NAMALWA (cell line): ENCODE data around the gene DENND2D.

Experiments
- DNase-seq: peaks from one replicate; pipeline ENCODE4 v3.0.0-alpha.2; 2015; ENCODE audit warnings: low spot score

The DENND2D gene

DNA sequence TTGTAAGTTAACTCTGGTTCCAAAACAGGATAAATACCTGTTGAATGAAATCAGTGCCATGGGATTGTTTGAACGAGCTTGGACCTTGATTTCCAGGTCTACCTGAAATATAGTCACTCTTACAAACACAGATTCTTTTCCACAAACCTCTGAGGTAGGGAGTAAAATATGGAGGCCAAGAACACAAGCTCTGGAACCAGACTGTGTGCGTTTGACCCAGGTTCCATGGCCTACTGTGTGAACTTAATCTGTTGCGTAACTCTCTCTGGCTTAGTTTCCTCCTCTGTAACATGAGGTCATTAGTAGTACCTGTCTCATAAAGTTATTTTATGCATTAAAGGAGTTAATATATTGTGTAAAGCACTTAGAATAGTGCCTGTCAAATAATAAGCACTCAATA is 25.1 kb downstream of the DENND2D start:
- DNase-seq: no peak

DNA sequence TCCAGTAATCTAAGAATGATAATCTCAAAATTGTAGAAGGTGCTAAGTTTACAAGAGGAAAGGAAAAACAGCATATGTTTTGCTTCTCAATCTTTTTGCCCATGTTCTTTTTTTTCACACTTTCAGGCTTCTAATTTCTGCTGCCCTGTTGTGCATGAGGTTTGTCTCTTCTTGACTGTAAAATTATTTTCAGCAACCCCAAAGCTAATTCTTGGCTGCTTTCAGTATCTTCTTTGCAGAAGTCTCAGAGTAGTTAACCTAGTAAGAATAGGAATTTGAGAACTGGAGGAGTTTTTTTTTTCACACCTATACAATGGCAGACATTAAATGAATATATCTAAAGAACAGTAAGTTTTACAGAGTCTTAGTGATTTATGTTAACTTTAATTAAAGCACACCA is 26.4 kb downstream of the DENND2D start:
- DNase-seq: no peak

DNA sequence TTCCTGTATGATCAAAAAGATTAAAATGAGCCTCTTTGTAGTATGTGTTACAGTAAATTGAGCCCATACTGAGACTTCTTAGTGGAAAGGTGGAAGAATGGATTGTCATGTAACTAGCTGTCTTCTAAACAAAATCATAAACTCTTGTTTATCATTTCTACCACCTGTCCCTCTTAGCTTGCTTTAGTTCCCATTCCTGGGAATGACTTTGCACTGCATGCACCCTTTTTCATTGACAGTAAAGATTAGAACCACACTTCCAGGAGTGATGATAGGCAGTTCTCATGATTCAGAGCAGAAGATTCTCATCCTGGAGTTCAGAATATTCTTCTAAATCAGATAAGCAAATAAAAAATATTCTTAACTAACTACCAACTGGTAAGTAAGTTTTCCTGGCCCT is 28.0 kb downstream of the DENND2D start:
- DNase-seq: no peak

DNA sequence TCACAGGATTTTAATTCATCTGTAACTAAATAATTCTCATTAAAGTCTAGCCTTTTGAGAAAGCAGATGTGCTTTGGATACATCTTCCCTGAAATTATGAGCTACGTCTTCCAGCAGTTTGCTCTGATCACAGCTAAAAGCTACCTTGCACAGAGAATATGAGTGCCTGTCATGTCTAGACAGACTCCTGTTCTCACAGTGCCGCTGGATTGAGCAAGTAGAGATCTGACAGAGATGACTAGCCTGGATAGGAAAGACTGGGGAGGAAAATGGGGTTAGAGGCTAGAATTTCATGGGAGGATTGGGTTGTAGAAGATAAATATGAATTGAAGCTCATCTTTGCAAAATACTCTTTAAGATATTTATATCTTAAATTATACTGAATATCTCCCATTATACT is 36.3 kb downstream of the DENND2D start:
- no peak for DNase-seq

DNA sequence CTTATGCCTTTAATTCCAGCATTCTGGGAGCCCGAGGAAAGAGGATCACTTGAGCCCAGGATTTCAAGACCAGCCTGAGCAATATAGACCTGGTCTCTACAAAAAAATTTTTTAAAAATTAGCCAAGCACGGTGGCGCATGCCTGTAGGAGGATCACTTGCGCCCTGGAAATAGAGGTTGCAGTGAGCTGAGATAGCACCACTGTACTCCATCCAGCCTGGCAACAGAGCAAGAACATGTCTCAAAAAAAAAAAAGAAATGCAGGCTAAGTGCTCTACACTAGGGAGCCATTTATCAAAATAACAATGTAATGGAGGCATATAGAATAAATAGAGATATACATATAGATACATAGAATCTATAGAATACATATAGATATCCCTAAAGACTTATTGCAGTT is 37.1 kb downstream of the DENND2D start:
- DNase-seq: no peak

DNA sequence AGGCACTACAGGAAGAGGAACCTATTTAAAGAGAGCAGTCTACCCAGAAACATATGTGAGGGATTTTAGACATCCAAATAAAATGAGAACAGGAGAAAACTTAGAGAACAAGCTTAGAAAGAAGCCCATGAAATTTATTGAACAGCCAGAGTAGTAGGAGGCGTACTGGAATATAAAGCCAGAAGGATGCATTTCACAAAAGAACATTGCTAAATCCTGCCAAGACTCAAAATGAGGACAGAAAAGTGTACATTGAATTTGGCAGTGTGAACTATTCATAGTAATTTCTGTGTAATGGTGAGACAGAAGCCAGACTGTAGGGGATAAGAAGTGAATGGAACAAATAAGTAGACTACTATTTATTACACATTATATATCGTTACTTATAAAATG is 38.0 kb downstream of the DENND2D start:
- no peak for DNase-seq

DNA sequence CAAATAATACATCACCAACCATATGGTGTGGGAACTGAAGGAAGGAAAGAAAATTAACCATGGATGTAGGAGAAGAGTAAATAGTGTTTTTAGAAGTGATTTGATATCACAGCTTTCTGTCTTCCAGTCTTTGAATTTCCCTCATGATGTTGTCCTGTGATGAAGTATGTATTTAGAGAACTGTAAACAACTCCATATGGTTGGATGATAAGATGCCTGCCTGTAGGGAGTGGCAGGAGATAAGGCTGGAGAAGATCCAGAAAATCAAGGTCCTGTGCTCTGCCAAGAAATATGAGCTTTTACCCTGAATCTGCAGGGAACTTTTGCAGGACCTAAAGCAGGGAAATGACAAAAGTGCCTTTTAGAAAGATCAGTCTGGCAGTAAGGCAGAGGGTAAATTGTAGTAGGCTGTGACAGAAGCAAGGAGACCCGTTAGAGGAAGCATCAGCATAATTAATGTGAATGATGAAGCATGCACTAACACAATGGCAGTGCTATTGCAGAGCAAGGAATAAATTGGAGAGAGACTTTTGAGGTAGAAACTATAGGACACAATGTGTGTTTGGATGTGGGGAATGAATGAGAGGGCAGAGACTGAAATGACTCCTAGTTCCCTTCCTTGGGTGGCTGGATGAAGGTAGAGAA is 38.5 kb downstream of the DENND2D start:
- DNase-seq: no peak

DNA sequence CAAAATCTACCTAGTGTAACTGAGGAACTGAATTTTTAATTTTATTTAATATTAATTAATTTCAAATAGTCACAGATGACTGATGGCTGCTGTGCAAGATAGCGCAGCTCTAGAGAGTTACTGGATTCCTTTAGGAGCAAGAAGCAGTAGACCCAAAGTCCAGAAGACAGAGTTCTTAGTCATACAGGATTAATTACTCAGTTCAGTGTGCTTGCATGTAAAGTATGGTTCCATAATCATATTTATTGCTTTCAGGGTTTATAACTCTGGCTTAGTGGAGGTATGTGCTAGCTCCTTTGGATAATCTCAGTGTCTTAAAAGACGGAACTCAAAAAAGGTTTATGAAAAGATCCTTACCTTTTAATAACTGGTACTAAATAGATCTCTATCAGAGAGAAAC is 43.0 kb downstream of the DENND2D start:
- no peak for DNase-seq

DNA sequence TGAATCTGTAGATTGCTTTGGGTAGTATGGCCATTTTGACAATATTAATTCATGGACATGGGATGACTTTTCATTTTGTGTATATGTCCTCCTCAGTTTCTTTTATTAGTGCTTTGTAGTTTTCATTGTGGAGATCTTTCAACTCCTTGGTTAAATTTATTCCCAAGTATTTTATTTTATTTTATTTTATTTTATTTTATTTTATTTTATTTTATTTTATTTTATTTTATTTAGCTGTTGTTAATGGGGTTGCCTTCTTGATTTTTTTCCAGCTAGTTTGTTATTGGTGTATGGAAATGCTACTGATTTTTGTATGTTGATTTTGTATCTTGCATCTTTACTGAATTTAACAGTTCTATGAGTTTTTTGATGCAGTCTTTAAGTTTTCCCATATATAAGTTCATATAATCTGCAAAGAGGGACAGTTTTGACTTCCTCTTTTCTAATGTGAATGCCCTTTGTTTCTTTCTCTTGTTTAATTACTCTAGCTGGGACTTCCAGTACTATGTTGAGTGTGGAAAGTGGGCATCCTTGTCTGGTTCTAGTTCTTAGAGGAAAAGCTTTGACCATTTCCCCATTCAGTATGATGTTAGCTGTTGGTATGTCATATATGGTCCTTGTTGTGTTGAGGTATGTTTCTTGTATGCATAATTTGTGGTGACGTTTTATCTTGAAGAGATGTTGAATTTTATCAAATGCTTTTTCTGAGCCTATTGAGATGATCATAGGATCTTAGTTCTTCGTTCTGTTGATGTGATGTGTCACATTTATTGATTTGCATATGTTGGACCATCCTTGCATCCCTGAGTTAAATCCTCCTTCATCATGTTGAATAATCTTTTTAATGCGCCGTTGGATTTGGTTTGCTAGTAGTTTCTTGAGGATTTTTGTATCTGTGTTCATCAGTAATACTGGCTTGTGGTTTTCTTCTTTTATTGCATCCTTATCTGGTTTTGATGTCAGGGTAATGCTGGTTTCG is 46.1 kb downstream of the DENND2D start:
- DNase-seq: no peak

DNA sequence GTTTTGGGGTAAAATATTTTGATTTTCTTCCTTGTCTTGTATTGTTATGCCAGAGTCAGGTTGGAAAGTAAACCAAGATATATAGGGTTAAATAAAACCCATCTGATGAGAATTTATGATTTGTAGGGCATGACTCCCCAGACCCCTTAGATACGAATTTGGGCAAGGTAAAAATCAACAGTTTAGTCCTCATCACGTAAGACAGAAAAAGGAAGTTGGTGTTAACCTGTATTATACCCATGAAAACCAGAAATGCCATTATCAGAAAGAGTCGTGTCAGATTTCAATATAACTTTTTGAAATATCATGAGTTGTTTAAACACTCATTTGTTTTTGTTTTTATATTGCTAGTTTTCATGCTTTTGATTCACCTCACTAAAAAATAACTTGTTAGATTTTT is 48.6 kb downstream of the DENND2D start:
- DNase-seq: no peak

DNA sequence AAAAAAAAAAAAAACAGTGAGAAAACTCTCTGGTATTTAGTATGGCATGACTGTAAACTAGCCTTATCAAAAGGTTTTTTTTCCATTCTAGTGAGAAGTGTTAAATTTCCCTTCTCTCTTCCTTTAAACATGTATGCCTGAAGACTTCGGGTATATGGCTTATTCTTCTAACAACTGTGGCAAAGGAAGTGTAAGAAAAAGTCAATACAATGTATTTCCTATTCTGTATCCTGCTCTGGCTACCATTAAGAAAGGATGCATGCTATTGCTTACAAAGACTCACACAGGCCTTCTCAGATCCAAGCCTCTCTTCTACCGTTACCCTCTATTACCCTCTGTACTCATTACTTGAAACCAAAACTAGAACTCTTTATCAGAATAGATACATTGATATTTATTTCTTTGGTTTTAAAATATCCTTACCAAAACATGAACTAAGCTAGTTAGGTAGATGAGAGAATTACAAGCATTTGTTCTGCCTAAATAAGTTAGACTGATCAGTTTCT is 52.0 kb downstream of the DENND2D start:
- DNase-seq: no peak

DNA sequence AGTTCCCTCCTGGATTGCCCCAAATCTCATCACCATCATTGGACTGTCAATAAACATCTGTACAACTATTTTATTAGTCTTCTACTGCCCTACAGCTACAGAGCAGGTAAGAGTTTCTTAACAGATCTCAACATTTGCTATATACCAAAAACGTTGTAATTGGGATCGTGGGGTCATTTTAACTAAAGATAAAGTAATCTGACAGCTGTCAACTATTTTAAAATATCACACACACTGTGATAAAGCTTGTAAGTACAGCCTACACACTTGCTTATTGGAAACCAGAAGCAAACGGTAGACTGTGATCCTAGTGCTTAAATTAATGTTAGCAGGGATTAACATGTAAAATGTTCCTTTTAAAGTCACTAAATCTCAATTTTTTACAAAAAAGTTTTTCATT is 52.5 kb downstream of the DENND2D start:
- DNase-seq: no peak

DNA sequence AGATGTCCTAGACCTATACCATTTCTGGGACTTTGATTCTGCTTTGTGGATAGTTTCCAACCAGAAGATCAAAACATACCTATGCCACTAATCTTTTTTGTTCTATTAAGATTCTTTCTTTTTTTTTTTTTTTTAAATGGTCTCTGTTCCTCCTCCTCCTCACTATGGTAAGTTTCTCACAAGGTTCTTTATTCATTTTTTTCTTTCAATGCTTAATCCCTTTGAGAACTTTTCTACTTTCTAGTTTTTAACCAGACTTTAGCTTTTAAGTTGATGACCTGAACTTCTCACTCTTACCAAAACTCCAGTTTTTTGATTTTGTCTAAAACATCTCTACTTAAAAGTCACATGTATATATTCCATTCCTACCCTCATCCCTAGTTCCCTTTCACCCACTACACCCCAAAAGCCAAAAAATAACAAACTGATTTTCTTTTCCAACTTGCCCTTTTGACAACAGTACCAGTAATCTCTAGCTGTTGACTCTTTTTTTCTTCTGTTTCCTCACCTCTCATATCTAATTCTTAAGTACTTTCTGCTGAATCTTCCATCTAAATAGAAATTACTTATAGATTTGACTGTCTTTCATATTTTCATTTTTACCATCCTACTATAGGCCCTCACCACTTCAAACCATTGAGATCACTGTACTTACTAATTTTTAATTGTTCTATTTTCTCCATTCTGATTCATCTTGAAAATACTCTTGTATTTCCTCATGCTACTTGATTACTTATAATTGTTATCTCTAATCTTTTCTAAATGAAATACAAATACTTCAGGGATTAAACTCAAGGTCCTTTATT is 54.3 kb downstream of the DENND2D start:
- DNase-seq: no peak

DNA sequence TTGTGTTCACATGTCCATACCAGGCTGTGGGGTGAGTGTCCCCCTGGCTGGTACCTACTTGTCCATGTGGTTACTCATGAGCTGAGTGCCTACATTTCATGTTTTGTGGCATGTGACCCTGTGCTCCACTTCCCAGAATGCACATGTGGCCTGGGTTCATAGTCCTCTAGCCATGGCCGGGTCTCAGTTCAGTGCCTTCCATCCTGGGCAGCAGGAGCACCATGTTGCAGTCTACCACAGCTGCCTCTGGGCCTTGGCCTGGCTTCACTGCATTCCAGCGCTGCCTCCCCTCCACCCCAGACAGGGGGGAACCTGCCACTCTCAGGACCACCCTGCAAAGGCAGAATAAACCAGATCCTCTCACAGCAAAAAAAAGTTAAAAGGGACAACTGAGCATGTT is 54.9 kb downstream of the DENND2D start:
- no peak for DNase-seq

DNA sequence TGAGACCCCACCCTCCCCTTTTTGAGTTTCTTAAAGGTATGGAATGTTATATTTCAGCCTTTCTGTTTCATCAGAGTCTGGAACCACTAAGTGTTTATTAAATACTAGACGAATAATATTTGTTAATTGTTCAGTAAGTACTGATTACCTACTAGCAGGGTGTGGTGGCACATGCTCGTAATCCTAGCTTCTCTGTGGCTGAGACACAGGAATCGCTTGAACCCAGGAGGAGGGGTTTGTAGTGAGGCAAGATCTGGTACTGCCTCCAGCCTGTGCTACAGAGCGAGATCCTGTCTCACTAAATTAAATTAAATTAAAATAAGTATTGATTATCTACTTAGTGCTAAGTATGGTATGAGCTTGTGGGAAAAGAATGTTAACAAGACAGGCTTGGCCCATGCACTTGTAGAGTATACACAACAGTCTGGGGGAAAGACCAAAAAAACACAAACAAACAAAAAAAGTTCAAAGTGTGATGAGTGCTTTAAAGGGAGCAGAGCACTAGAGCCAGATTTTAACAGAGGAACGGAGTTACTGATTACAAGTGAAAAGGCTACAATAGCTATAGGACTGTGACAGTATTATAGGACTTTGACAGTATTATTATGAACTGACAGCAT is 58.0 kb downstream of the DENND2D start:
- DNase-seq: no peak

DNA sequence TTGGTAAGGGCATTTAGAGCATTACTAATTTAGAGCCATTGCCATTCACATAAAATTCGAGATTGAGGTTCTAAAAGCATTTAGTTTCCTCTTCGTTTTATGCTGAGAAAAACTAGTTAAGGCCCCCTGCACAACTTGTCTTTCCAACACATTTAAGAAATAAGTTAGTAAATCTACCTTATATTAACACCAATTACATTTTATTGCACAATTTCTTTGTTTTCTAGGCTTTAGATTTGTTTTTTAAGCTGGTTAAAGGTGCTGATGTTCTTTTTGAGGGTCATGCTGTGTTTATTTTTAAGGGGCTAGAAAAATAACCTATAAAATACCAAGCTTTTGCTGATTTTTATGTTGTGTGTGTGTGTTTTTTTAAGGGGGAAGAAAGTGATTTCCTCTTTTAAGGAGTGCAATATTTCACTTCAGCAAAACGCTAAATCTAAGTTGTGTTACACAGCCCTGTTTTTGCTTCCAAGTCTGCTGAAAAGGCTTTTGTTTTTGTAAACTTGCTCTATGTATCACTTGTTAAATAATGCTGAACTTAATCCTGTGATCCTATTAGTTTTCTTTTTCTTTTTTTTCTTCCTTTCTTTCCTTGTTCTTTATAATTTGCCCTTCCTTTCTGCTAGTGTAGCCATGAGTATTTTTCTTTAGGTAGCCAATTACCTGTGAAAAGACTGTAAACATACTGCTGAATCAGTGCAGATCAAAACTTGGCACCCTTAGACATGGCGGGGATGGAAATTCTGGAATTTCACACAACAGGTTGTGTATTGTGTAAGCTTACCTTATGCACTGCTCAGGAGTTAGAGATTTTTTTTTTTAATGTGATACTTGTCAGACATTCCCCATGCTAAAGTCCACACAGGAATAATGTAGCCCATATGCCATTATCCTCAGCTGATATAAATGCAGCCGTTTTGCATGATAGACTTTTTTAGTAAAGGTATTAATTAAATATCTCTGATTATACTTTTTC is 58.9 kb downstream of the DENND2D start:
- DNase-seq: peak; percentile 21

DNA sequence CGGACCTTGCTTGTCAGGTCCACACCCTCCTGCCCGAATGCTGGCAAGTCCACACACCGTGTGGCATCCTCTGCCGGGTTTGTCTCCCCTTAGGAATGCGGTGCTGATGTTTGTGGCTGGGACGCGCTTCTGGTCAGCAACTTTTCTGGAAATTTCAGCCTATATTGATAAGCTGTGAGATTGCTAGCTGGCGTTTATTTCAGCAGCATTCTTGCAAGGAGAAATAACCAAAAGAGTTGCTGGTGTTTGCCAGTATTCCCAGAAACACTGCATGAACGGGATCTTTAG is 59.8 kb downstream of the DENND2D start:
- DNase-seq: no peak

DNA sequence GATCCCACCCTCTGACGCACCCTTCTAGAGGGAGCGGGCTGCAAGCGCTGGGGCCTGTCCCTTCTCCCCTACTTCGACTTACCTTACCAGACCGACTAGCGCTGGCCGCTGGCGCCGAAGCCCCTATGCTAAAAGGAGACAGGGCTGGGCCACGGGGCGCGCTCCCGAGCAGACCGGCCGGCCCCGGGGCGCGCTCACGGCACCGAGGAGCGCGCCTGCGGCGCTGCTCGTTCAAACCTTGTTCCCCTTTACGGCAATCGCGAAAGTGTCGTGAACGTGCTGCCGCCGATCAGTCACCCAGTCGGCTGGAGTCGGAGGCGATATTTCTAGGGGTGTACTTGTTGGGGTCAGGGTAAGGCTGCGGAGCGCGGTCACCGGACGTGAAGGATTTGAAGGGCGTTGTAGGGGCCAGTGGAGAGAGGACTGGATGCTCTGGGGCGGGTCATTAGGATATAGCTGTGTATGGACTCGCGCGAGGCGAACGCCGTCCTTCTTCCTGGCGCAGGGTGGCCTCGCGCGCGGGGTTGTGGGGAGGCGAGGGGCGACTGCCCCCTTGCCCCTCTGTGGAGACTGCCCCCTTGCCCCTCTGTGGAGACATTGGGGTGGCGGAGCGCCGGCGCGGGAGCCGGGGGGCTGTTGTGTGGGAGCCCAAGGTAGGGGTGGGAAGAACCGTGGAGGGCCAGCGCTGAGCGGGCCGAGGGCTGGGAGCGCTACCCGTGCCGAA is 60.3 kb downstream of the DENND2D start, which contains the start of the genes CEPT1 and DRAM2:
Gene CEPT1 (plus strand): TSS at position 268 of the 724 bp plus-strand sequence. CDS start 7,492 bp downstream, outside the sequence.
Gene DRAM2 (minus strand): TSS at position 138 of the 724 bp plus-strand sequence. CDS start 8,539 bp downstream, outside the sequence.
- DNase-seq: peak; percentile 96

DNA sequence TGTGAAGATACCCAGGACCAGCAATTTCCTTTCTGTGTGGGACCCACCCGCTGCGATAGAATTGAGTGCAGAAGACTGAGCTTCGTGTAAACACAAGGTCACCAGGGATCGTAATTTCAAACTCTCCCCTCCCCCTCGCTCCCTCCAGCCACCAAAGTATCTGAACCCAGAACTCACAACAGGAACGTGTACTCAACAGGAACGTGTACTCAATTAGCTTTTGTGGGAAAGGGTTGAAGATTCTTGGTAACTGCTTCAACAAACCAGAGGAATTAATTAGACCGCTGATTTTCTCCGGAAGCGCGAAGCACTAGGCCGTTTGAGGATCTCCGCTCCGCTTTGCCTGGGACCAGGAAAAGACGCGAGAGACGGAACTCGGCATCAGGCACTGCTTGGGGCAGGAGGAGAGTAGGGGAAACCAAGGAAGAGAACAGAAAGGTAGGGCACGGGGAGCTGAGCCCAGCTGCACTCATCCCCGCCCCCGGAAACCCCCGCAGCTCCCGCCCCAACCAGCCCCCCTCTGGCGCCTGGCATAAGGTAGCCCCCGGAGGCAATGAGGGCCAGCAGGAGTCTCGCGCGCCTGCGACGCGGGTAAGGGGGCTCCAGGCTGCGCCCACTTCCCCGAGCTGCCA is 61.0 kb downstream of the DENND2D start:
- peak; percentile 81 for DNase-seq
